Hematopoietic multipotent progenitor cell treated with erythropoietin and hydrocortisone succinate and interleukin-3 and kit ligand, for 6 days (in vitro differentiated cells): ENCODE measurements around the gene RNF215.
"Not testable (repeated sequence)": the region's sequence is repeated elsewhere in the genome, so short reads cannot be mapped to it uniquely, and the experiment has no call there.

Experiments used
- DNase-seq: peaks from one replicate; pipeline ENCODE4 v3.0.0-alpha.2; 2015

RNF215 gene

GRCh38 chr22:30420347-30421125 is 33.3 kb upstream of the RNF215 start:
- peak; percentile 59 for DNase-seq

GRCh38 chr22:30416837-30417236 is 29.6 kb upstream of the RNF215 start:
- DNase-seq, result no peak

GRCh38 chr22:30416403-30416802 is 29.2 kb upstream of the RNF215 start:
- no peak for DNase-seq

GRCh38 chr22:30414525-30415047 is 27.4 kb upstream of the RNF215 start:
- no peak for DNase-seq

GRCh38 chr22:30413745-30414524 is 26.7 kb upstream of the RNF215 start:
- no peak for DNase-seq

GRCh38 chr22:30413001-30413400 is 25.8 kb upstream of the RNF215 start:
- DNase-seq, result no peak

GRCh38 chr22:30411780-30412179 is 24.6 kb upstream of the RNF215 start:
- no peak for DNase-seq

GRCh38 chr22:30408388-30409102 is 21.3 kb upstream of the RNF215 start:
- DNase-seq, result peak; percentile 60

- DNase-seq, result no peak
These were observed 19.2 kb upstream of the RNF215 start for GRCh38 chr22:30406400-30406799.

GRCh38 chr22:30405731-30406130 is 18.5 kb upstream of the RNF215 start:
- DNase-seq, result no peak

GRCh38 chr22:30404307-30404706 is 17.1 kb upstream of the RNF215 start:
- no peak for DNase-seq

GRCh38 chr22:30402766-30403104 is 15.5 kb upstream of the RNF215 start:
- DNase-seq, result not testable (repeated sequence)

GRCh38 chr22:30402028-30402765 is 15.0 kb upstream of the RNF215 start:
- peak; percentile 83 for DNase-seq

GRCh38 chr22:30401024-30401423 is 13.8 kb upstream of the RNF215 start:
- DNase-seq, result not testable (repeated sequence)

- no peak for DNase-seq
These were observed 12.9 kb upstream of the RNF215 start for GRCh38 chr22:30400159-30400558.

- DNase-seq, result no peak
These were observed 12.5 kb upstream of the RNF215 start for GRCh38 chr22:30399718-30400117.

- DNase-seq, result peak; percentile 92
These were observed 11.8 kb upstream of the RNF215 start for GRCh38 chr22:30398685-30399680.

- peak; percentile 81 for DNase-seq
These were observed 10.7 kb upstream of the RNF215 start for GRCh38 chr22:30397656-30398635.

- DNase-seq, result peak; percentile 90
These were observed 9.9 kb upstream of the RNF215 start, which contains the start of gene SEC14L2 for GRCh38 chr22:30396871-30397655. SEC14L2 (plus strand) TSS chr22:30397018; CDS start chr22:30397117, 99 bp downstream.
